RWPE2 (cell line): ENCODE data around the gene PXN.

Experiments used
- ATAC-seq: fragments of 200-7000 bp; cut with Tn5 transposase; 3 replicates; pipeline ENCODE4 v1.9.1; 2021; ENCODE audit warnings: low read depth
- DNase-seq: peaks from one replicate; pipeline ENCODE4 v3.0.0-alpha.2; 2020; ENCODE audit warnings: low spot score
- H3K27ac ChIP-seq: fragments of 450-650 bp; 2 replicates; pipeline ENCODE4 v1.5.1; 2017; ENCODE audit warnings: mild to moderate bottlenecking; ENCODE audit not compliant: poor library complexity, severe bottlenecking
- H3K27me3 ChIP-seq: fragments of 250-450 bp; sonication (Bioruptor Pico); 2 replicates; pipeline ENCODE4 v1.5.1; 2021; ENCODE audit warnings: mild to moderate bottlenecking, moderate library complexity; ENCODE audit not compliant: insufficient read depth, poor library complexity, severe bottlenecking
- H3K36me3 ChIP-seq: fragments of 250-450 bp; sonication (Bioruptor Pico); 2 replicates; pipeline ENCODE4 v1.5.1; 2020; ENCODE audit warnings: low read depth, mild to moderate bottlenecking, moderate library complexity
- H3K4me1 ChIP-seq: fragments of 250-450 bp; sonication (Bioruptor Pico); 2 replicates; pipeline ENCODE4 v1.5.1; 2021; ENCODE audit warnings: mild to moderate bottlenecking, moderate library complexity; ENCODE audit not compliant: insufficient read depth, poor library complexity, severe bottlenecking
- H3K4me3 ChIP-seq: fragments of 250-450 bp; sonication (Bioruptor Pico); 2 replicates; pipeline ENCODE4 v1.5.1; 2021; ENCODE audit warnings: mild to moderate bottlenecking, moderate library complexity; ENCODE audit not compliant: severe bottlenecking
- H3K9me3 ChIP-seq: fragments of 250-450 bp; sonication (Bioruptor Pico); 2 replicates; pipeline ENCODE4 v1.5.1; 2021; ENCODE audit warnings: mild to moderate bottlenecking, moderate library complexity; ENCODE audit not compliant: severe bottlenecking
- CTCF ChIP-seq: fragments of 450-650 bp; IDR thresholded peaks from one replicate; pipeline ENCODE4 v1.5.1; 2017; ENCODE audit warnings: mild to moderate bottlenecking, moderate library complexity; ENCODE audit not compliant: poor library complexity, severe bottlenecking

Gene PXN

DNA sequence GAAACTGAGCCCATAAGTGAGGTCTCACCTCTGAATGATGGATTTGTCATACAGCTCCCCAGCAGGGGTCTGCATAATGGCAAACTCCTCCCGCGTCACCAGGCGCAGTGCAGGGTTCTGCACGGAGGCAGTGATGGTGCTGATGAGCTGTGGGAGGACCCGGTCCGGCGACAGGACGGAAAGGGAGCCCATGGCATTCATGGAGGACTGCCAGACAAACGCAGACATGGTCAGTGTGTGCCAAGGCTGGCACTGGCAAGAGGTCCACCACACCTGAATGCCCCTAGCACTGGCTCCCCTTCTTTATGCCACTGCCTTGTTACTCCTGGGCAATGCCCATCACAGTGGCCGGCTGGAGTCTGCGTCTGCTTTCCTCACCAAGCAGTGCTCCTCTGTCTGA lies 103.7 kb downstream of the PXN start:
- no peaks in the 10 kb centered on the region for H3K27me3 ChIP-seq
- no peaks in the 10 kb centered on the region for H3K4me1 ChIP-seq
- H3K36me3 ChIP-seq: peaks cover 100% of the 10 kb centered on the region
- no peak for TF ChIP-seq CTCF
- ATAC-seq (no peak), DNase-seq (no peak)
- H3K4me3 ChIP-seq: no peak overlapping the region
- H3K27ac ChIP-seq: no peak overlapping the region
- H3K9me3 ChIP-seq: no peaks in the 10 kb centered on the region
